K562 (cell line): Measurements from ENCODE around the gene ERVW-1. TPM values are rescaled to one million over a fixed set of nuclear protein-coding genes. Genes with fewer than 3 reads are reported as not detected.
A peak's percentile ranks its signal among the peaks of the same experiment; 100 is the strongest.
"Not testable (repeated sequence)": the region's sequence is repeated elsewhere in the genome, so short reads cannot be mapped to it uniquely, and the experiment has no call there.

Experiments used
- ATAC-seq: fragments of 200-7000 bp; cut with Tn5 transposase; 3 replicates; pipeline ENCODE4 v1.9.1; 2020; ENCODE audit warnings: moderate library complexity
- BruUV-seq: library from RNA; stranded (reverse); fragments of 400-500 nt; replicated peaks from 2 replicates; lab custom pipeline; 2021; lab: Mats Ljungman, UMichigan
- CTCF ChIA-PET: fragments of 300-600 bp; formaldehyde crosslinking; extraction: SDS; loops from one replicate; lab custom pipeline; 2021; ENCODE audit warnings: low intra/inter-chr PET ratio; lab: Yijun Ruan, JAX
- POLR2A ChIA-PET: fragments of 300-600, 350-650 bp; sonication (Branson Sonifier 250); formaldehyde crosslinking; extraction: SDS; loops from one replicate; lab custom pipeline; 2021; ENCODE audit warnings: antibody characterized with exemption, inconsistent platforms; lab: Yijun Ruan, JAX
- DNase-seq, 4 experiments: peaks; one replicate each; pipeline versions ENCODE4 v3.0.0 to v3.0.0-alpha.2; 2011 to 2018; ENCODE audit warnings: low spot score in 3 of 4, mixed read lengths in 3 of 4; ENCODE audit errors: extremely low read depth in 1 of 4
- FAIRE-seq: peaks from 2 replicates; lab custom pipeline; 2011; peaks lifted over from hg19 to GRCh38; lab: Jason Lieb, UNC
- H2AFZ ChIP-seq: 2 replicates; pipeline ENCODE4 v1.6.0; 2011; ENCODE audit warnings: low read depth, low read length, control low read depth, inconsistent platforms
- H3K27ac ChIP-seq: fragments of 200-600 bp; 3 replicates; pipeline ENCODE4 v1.8.0; 2011; ENCODE audit warnings: low read depth, mild to moderate bottlenecking, control low read depth, inconsistent platforms, low read length, moderate library complexity, mixed read lengths; ENCODE audit errors: extremely low read depth
- H3K27me3 ChIP-seq, 2 experiments: fragments of 300-600 bp in 1 of 2; 2 replicates in 1 of 2; 3 replicates in 1 of 2; pipeline versions ENCODE4 v1.6.0 to v1.8.0; 2011; ENCODE audit warnings: inconsistent platforms in 2 of 2, low read length in 2 of 2, mild to moderate bottlenecking in 1 of 2, mixed read lengths in 1 of 2, moderate library complexity in 1 of 2; ENCODE audit not compliant: control insufficient read depth in 2 of 2, insufficient read depth in 2 of 2
- H3K36me3 ChIP-seq: fragments of 300-600 bp; 3 replicates; pipeline ENCODE4 v1.8.0; 2011; ENCODE audit warnings: mild to moderate bottlenecking, low read length, inconsistent platforms; ENCODE audit not compliant: control insufficient read depth, insufficient read depth
- H3K4me1 ChIP-seq, 2 experiments: fragments of 200-600 bp in 1 of 2; replicated peaks in 1 of 2; 2 replicates in 1 of 2; 3 replicates in 1 of 2; pipeline versions ENCODE4 v1.5.1 to v1.8.0; 2011; ENCODE audit warnings: inconsistent platforms in 2 of 2, low read length in 2 of 2, mild to moderate bottlenecking in 1 of 2, mixed read lengths in 1 of 2, moderate library complexity in 1 of 2; ENCODE audit not compliant: control insufficient read depth in 2 of 2, insufficient read depth in 2 of 2
- H3K4me2 ChIP-seq: 2 replicates; pipeline ENCODE4 v1.6.1; 2011; ENCODE audit warnings: low read length, control low read depth, inconsistent platforms, mixed read lengths; ENCODE audit not compliant: insufficient read depth
- H3K4me3 ChIP-seq: fragments of 200-600 bp; sonication (generic), shearing (Covaris generic); 2 replicates; pipeline ENCODE4 v1.5.1; 2016; ENCODE audit warnings: control low read depth, inconsistent platforms
- H3K79me2 ChIP-seq: fragments of 200-600 bp; 3 replicates; pipeline ENCODE4 v1.8.0; 2011; ENCODE audit warnings: low read length, inconsistent platforms; ENCODE audit not compliant: control insufficient read depth, insufficient read depth
- H3K9ac ChIP-seq, 2 experiments: 2 replicates each; pipeline versions ENCODE4 v1.6.0 to v1.6.1; 2011; ENCODE audit warnings: low read depth in 2 of 2, low read length in 2 of 2, control low read depth in 1 of 2, inconsistent platforms in 1 of 2, mild to moderate bottlenecking in 1 of 2, mixed read lengths in 1 of 2; ENCODE audit not compliant: insufficient read depth in 1 of 2
- H3K9me1 ChIP-seq: one replicate; pipeline ENCODE4 v1.6.0; 2011; ENCODE audit warnings: inconsistent platforms, mild to moderate bottlenecking, low read length, moderate library complexity; ENCODE audit not compliant: control insufficient read depth, insufficient read depth
- H3K9me3 ChIP-seq: replicated peaks from 2 replicates; pipeline ENCODE4 v1.5.1; 2011; ENCODE audit warnings: low read depth, low read length, inconsistent platforms; ENCODE audit not compliant: control insufficient read depth, insufficient read depth
- H4K20me1 ChIP-seq: replicated peaks from 2 replicates; pipeline ENCODE4 v1.6.1; 2011; ENCODE audit warnings: low read length, inconsistent platforms, mixed read lengths; ENCODE audit not compliant: control insufficient read depth, insufficient read depth
- CBX3 ChIP-seq, 2 experiments: IDR thresholded peaks; 1 replicate in 1 of 2; 2 replicates in 1 of 2; pipeline ENCODE4 v1.6.1; 2012; ENCODE audit warnings: inconsistent platforms in 2 of 2, low read length in 2 of 2, borderline replicate concordance in 1 of 2, control low read depth in 1 of 2
- CBX5 ChIP-seq: IDR thresholded peaks from 2 replicates; pipeline ENCODE4 v1.6.1; 2014; ENCODE audit warnings: low read depth, borderline replicate concordance
- CTBP1 ChIP-seq: fragments of 450-650 bp; IDR thresholded peaks from 2 replicates; pipeline ENCODE4 v1.6.1; 2016; ENCODE audit warnings: borderline replicate concordance
- DMBX1 ChIP-seq: fragments of 250-450 bp; sonication (Bioruptor Pico); IDR thresholded peaks from 2 replicates; pipeline ENCODE4 v1.8.0; 2022; ENCODE audit warnings: inconsistent platforms, mild to moderate bottlenecking, moderate library complexity, borderline replicate concordance
- NKRF ChIP-seq: fragments of 450-650 bp; IDR thresholded peaks from 2 replicates; pipeline ENCODE4 v1.6.1; 2016; ENCODE audit warnings: borderline replicate concordance
- NR1H2 ChIP-seq: sonication (generic); formaldehyde crosslinking; IDR thresholded peaks from 2 replicates; pipeline ENCODE4 v1.4.0; 2020; ENCODE audit warnings: mild to moderate bottlenecking, missing genetic modification reagents
- PRPF4 ChIP-seq: fragments of 200-400 bp; formaldehyde crosslinking; IDR thresholded peaks from one replicate; pipeline ENCODE4 v1.6.1; 2017; ENCODE audit warnings: low read length, low read depth, mild to moderate bottlenecking; ENCODE audit not compliant: insufficient read depth, poor library complexity, severe bottlenecking
- SIRT6 ChIP-seq: IDR thresholded peaks from one replicate; pipeline ENCODE4 v1.6.1; 2012; ENCODE audit warnings: low read depth, mild to moderate bottlenecking, control low read depth, inconsistent platforms, low read length, moderate library complexity
- SRSF7 ChIP-seq: fragments of 200-400 bp; formaldehyde crosslinking; optimal IDR thresholded peaks from 2 replicates; pipeline ENCODE3; 2017; ENCODE audit warnings: mild to moderate bottlenecking, low read depth, low read length
- TAF9B ChIP-seq: fragments of 450-650 bp; IDR thresholded peaks from 2 replicates; pipeline ENCODE4 v1.6.1; 2018; ENCODE audit warnings: mild to moderate bottlenecking; ENCODE audit not compliant: partially characterized antibody
- TRIM28 ChIP-seq: fragments of 450-650 bp; IDR thresholded peaks from 2 replicates; pipeline ENCODE4 v1.6.1; 2017
- ZBTB9 ChIP-seq: fragments of 450-650 bp; formaldehyde crosslinking; IDR thresholded peaks from 2 replicates; pipeline ENCODE4 v1.4.0; 2020; ENCODE audit warnings: mild to moderate bottlenecking, moderate library complexity
- ZNF384 ChIP-seq: IDR thresholded peaks from 2 replicates; pipeline ENCODE4 v1.6.1; 2012; ENCODE audit warnings: low read depth, low read length, improper control_type of control experiment
- ZNF584 ChIP-seq: fragments of 200-800 bp; sonication (Bioruptor generic); IDR thresholded peaks from 2 replicates; pipeline ENCODE4 v1.6.1; 2016; ENCODE audit warnings: low read depth, mild to moderate bottlenecking, missing genetic modification characterization, missing compliant biosample characterization
- ZZZ3 ChIP-seq: fragments of 450-650 bp; IDR thresholded peaks from 2 replicates; pipeline ENCODE4 v1.6.1; 2016; ENCODE audit warnings: antibody characterized with exemption, mild to moderate bottlenecking, moderate library complexity
- WGBS: fragments of 100-300 bp; shearing (Covaris generic); methylation state at CpG from one replicate; pipeline ENCODE4 v1.1.6; 2016; ENCODE audit warnings: low coverage, mixed read lengths; ENCODE audit not compliant: insufficient coverage; ENCODE audit errors: missing lambda C conversion rate; 5-methylcytosine and 5-hydroxymethylcytosine counted together
- in situ Hi-C: fragments of 300-500 bp; cut with MboI; formaldehyde crosslinking; loops from 4 replicates; pipeline ENCODE4 v1.15.0; 2018; ENCODE audit warnings: inconsistent platforms, mixed read lengths
- intact Hi-C: fragments of 100-400 bp; cut with micrococcal nuclease; formaldehyde crosslinking; loops from 2 replicates; pipeline ENCODE4 v1.14.2; 2022
- polyA plus RNA-seq, 8 experiments: library from polyadenylated mRNA; depleted of rRNA in 4 of 8; stranded (reverse) in 5 of 8; unstranded in 3 of 8; fragments of >200 nt; fragmentation: Nextera tagmentation in 2 of 8; fragmentation: Illumina TruSeq in 1 of 8; extraction: Ambion mirVana in 2 of 8; extraction: Trizol in 1 of 8; gene quantifications; 2 replicates each; pipeline versions ENCODE4 v1.2.1 to v1.2.3, GENCODE V29; 2011 to 2014; ENCODE audit warnings: inconsistent platforms in 1 of 8, missing spikeins in 1 of 8
- total RNA-seq, 7 experiments: library from RNA; depleted of rRNA in 6 of 7; stranded (reverse); fragments of >200 nt in 6 of 7; fragmentation: Illumina TruSeq in 2 of 7; extraction: Trizol in 2 of 7; gene quantifications; 2 replicates each; pipeline versions ENCODE4 v1.2.1 to v1.2.3, GENCODE V29; 2011 to 2021; ENCODE audit warnings: low replicate concordance in 1 of 7

ERVW-1 gene
- total and polyA plus RNA-seq, 9 of the 15 experiments (the other 6 are each of a cell fraction or from before 2014, with no cell fraction given), result not detected

- not testable (repeated sequence) for H3K36me3 ChIP-seq, FAIRE-seq
- 68% methylated on average over 8 of the region's 9 CpGs for WGBS
These were observed 9.2 kb downstream of the ERVW-1 start for GRCh38 chr7:92468589-92468988.

GRCh38 chr7:92466682-92467081 lies 11.1 kb downstream of the ERVW-1 start:
- Histone ChIP-seq H3K36me3 (0 out of 3 replicates have a peak, but pooled peaks cover 2% of the 10 kb centered on the region), H3K9ac (no peak overlapping the region), H3K27me3 (no peaks in the 10 kb centered on the region), H3K79me2 (no peaks in the 10 kb centered on the region), H3K4me3 (no peak overlapping the region), H3K9me3 (peaks cover 2% of the 10 kb centered on the region; the same call in 1 of the 2 replicates), H3K4me2 (no peak overlapping the region), H4K20me1 (no peaks in the 10 kb centered on the region), H3K9me1 (no peaks in the 10 kb centered on the region), H3K27ac (no peak overlapping the region), H3K4me1 (no peaks in the 10 kb centered on the region), H2AFZ (no peak overlapping the region)
- intact Hi-C loops, result no loop called here
- WGBS, result 25% methylated on average over 2 of the region's 2 CpGs
- in situ Hi-C loops, result no loop called here
- no peak for DNase-seq
- CTCF ChIA-PET, result no interaction called here
- POLR2A ChIA-PET, result interaction anchor here (0.6 kb wide), 1 partner anchor 633 kb away, joined by 3 read pairs; no protein-coding TSS in a partner anchor
- no peak for ATAC-seq
- BruUV-seq, result no TSS peak
- no peak for FAIRE-seq
- TF ChIP-seq SRSF7 (no peak), SIRT6 (no peak), ZZZ3 (no peak), ZNF584 (CRISPR knock-in tag) (no peak), CTBP1 (no peak), TAF9B (no peak), ZNF384 (no peak), NKRF (no peak), ZBTB9 (CRISPR knock-in tag) (no peak), PRPF4 (no peak), DMBX1 (no peak), NR1H2 (CRISPR knock-in tag) (no peak)

More at GRCh38 chr7:92468589-92468988, 9.2 kb downstream of the ERVW-1 start:
- H2AFZ ChIP-seq, intact Hi-C loops, POLR2A ChIA-PET, ATAC-seq, DNase-seq, H3K4me1 ChIP-seq, H3K4me2 ChIP-seq, CTCF ChIA-PET, H3K9me1 ChIP-seq, H3K79me2 ChIP-seq, H3K27ac ChIP-seq, BruUV-seq, H3K9ac ChIP-seq, H3K9me3 ChIP-seq, H3K27me3 ChIP-seq, H4K20me1 ChIP-seq, H3K4me3 ChIP-seq, in situ Hi-C loops: not testable (repeated sequence)
- peak; percentile 92 for TF ChIP-seq CBX5
- peak in 1 of 2 experiments; percentile 55; a peak in 1 of 3 replicates for TF ChIP-seq CBX3 (IDR thresholded peaks at IDR 0.05; ENCODE audit: borderline replicate concordance in 1 of 2, low read length in 2 of 2)
- TF ChIP-seq TRIM28, result 0 out of 2 replicates have a peak, but pooled peaks have one; percentile 49
